GM10847 (cell line): ENCODE data around the gene MORN4.

Experiments used
- POLR2A ChIP-seq: IDR thresholded peaks from 2 replicates; pipeline ENCODE4 v1.6.1; 2011; ENCODE audit not compliant: insufficient read length; ENCODE audit errors: extremely low read depth

MORN4 gene

DNA sequence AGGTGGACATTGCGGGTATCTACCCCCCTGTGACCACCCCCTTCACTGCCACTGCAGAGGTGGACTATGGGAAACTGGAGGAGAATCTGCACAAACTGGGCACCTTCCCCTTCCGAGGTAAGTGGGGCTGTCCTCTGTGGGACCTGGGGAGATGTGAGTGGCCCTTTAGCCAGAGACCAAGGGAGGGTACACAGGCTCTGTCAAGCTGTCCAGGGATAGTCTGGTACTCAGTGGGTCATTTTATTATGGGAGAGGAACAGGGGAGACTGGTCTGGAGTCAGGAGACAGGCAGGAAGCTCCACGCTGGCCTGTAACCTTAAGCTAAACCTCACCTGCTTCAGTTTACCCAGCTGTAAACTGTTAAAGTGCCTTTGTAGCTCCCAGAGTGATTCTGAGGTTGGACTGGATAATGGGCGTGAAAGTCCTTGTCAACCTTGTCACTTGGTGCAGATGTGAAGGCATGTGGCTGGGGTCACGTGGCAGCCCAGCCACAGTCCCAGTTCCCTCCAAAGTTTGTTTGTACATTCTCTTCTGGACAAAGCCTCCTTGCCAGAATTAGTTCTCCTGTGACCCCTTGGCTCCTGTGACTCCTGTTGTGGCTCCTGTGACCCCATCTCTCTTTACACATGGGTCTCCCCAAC lies 48.4 kb downstream of the MORN4 start:
- TF ChIP-seq POLR2A = no peak

DNA sequence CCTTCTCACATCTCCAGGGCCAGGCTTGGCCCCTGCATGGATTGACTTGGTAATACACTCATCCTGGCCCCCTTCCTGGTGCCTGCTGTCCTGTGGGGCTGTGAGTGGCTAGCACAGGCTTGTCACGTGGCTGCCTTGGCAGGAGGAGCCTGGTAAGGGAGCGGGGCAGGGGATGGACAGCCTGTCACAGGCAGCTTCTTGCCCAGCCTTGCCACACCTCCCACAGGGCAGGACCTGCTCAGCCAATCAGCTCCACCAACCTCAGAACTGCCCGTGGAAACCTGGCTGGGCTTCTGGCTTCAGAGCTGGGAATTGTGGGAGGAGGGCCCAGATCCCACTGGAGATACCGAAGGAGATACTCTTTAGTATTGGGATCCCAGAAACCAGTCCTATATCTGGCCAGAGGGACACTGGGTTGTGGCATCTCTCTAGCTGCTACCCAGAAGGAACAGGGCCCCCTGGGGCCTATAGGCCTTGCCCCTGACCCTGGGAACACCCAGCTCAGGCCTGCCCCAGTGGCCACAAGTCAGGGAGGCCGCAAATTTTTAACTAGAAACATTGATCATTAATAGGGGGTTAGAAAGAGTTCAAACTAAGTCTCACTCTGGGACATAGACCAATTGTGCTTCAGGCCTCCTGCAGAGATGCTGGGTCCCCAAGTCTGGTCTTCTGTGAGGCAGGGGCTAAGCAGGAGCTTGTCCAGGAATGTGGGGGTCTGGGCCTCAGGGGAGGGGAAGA lies 49.1 kb downstream of the MORN4 start, which contains the start of gene HOGA1:
HOGA1 (plus strand) TSS at position 330 of the 738 bp plus-strand sequence; CDS start at position 645, 315 bp downstream.
- no peak for TF ChIP-seq POLR2A

DNA sequence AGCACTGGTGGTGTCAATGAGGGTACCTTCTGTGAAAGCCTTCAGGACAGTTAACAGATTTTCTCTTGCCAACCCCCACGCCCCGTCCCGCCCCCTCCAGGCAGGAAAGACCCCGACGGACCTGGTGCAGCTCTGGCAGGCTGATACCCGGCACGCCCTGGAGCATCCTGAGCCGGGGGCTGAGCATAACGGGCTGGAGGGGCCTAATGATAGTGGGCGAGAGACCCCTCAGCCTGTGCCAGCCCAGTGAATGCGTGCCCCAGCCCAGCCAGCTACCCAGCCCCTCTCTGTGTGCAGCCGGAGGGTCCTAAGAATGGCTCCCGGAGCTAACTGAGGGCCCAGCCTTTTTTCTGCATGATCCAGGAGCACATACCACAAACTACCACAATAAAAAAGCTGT lies 49.8 kb downstream of the MORN4 start:
- TF ChIP-seq POLR2A = no peak

DNA sequence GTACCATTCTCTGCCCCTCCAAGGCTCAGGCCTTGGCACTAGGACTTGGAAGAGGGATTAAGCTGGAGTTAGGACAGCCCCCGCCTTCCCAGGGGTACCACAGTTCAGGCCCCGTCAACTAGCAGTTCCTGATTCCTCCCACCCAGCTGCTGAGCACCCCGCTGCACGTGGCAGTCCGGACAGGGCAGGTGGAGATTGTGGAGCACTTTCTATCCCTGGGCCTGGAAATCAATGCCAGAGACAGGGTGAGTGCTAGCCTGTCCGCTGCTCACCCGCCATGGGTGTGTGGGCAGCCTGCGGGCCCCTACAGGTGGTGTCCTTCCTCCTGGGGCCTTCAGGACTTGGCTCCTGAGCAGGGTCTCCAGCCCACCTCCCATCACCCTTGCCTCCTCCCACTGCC lies 51.1 kb downstream of the MORN4 start:
- no peak for TF ChIP-seq POLR2A

DNA sequence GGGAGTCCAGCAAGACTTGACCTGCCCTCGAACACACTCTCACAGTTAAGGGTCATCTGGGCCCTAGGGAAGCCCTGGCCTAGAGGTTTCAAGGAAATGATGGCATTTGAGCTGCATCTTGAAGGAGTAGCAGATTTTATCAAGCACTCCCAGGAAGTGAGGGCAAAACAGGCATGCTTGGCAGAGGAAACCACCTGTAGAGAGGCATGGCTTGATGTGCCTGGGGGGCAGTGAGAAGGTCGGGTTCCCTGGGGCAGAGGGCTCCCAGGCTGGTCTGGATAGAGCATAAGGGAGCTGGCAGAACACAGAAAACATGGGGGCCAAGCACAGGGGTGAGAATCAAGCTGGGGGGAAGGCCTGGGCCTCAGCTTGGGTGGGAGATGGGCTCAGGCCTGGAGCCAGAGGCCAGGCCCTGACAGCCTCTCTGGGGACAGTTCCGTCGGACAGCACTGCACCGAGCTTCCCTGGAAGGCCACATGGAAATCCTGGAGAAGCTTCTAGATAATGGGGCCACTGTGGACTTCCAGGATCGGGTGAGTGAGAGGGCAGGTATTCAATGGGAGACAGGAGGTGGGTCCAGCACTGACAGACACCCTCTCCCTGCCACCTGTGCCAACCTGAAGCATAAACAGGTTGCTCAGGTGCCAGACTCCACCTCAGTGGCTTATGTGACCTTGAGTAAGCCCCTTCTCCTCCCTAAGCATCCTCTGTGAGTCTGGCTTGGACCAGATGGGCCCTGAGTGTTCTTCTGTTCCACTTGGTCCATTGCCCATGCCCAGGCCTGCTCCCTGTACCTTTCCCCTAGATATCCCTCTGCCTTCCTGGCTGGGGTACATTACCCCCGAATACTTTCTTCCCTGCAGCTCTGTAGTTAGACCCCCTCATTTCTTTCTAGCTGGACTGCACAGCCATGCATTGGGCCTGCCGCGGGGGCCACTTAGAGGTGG lies 52.6 kb downstream of the MORN4 start:
- no peak for TF ChIP-seq POLR2A

DNA sequence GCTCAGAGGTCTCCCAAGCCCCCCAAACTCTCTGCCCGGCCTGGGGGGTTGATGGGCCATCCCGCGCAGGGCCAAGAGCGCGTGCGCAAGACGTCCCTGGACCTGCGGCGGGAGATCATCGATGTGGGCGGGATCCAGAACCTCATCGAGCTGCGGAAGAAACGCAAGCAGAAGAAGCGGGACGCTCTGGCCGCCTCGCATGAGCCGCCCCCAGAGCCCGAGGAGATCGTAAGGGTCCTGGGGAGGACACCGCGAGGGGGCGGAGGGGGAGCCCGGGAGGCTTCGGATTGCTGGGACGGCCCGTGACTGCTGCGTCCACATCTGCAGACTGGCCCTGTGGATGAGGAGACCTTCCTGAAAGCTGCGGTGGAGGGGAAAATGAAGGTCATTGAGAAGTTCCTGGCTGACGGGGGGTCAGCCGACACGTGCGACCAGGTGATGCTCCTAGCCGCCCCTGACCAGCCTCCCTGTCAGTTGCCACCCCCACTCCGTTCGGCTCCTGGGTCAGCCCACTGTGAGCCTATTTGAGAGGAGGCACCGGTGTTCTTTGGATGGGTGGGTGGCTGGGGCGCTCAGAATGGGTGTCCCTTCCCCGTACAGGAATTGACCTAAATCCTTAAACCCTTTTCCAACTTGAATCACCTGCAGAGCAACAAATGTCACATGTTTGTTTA lies 55.0 kb downstream of the MORN4 start:
- no peak for TF ChIP-seq POLR2A

DNA sequence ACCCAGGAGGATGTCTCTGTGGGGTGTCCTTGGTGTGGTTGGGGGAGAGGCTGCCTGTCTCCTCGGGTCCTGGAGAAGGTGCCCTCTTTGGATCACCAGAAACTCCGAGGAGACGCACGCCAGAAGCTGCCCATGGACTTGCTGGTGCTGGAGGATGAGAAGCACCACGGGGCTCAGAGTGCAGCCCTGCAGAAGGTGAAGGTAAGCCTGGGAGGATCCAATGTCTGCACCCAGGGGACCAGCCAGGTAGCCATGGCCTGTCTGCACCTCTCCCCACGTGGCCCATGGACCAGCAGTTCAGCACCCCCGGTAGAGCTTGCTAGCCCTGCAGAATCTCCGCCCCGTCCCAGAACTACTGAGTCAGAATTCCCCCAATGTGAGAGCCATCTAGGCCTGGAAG lies 55.6 kb downstream of the MORN4 start:
- TF ChIP-seq POLR2A = no peak

DNA sequence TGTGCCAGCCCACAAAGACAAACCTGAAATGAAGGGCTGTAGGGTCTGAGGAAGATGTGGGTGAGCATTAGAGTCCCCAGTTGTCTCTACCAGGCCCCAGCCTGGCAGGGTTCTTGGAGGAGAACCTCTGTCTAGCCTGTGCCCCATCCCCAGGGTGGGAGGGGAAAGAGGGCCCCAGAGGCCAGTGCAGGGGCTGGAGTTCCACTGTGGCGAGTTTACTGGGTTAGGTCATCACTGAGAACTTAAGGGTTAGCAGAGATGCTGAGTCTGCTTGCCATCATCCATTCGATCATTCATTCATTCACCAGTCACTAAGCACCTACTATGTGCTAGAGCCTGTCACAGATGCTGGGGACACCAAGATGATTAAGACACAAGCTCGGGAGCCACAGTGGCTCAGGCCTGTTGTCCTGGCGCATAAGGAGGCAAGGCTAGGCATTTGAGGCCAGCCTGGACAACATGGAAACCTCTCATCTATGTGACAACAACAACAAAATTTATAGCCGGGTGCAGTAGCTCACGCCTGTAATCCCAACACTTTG lies 58.1 kb downstream of the MORN4 start:
- no peak for TF ChIP-seq POLR2A

DNA sequence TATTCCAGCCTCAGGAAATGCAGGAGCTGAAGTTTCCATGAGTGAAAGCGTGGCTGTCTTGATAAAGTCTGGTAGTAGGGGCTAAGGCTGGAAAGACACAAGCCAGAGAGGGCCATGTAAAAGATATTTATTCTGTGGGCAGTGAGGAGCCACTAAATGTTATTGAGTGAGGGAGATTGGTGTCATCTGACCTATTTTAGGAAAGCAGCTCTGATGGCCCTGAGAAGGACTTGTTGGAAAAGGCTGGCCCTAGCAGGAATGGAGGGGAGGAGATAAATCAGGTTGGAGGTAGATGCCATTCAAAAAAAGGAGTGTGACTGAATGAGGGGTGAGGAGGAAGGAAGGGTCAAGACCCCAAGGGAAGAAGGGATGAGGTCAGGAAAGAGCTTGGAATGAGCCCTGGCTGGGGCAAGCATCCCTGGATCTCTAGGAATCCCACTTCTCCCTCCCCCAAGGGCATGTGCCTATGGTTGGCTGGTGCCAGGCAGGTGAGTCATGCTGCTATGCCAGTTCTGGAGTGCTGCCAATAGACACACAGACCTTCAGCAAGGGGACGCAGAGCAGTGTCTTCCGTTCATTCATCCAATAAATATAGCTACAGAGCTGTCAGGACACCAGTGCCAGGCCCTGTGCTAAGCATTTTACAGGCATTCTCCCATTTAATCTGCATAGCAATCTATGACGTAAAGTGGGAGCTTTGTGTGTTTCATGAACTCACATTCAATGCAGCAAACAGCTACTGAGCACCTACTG lies 58.8 kb downstream of the MORN4 start:
- TF ChIP-seq POLR2A = no peak

DNA sequence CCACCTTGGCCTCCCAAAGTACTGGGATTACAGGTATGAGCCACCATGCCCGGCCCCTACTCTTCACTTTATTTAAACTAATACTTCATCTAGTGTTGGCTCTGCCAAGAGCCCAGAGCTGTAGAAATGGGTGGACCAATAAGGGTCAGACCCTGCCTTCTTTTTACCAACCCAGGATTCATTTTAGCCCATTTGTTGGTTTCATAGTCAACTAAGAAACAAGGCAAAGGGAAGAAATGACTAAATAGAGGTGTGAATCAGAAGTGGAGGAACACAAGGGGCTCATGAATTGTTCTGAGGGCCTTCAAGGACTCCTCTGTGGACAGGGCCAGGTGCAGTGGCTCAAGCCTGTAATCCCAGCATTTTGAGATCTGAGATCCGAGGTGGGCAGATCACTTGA lies 59.6 kb downstream of the MORN4 start:
- TF ChIP-seq POLR2A = no peak

DNA sequence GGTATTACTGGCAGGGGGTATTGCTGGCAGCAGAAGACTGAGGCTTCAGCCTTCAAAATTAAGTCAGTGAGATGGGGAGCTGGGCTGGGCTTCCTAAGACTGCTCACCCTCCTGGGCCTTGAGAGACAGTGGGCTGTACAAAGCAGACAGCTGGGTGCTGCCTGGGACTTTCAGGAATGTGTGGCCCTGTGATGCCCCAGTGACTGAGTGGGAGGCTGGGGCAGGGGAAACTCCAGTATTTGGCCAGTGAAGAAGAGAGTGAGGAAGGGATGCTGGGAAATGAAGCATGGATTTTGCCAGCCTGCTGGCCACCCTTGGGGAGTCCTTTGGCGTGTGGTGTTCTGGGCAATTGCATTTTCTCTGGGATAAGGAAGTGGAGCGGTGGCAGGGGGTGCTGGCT lies 60.3 kb downstream of the MORN4 start:
- no peak for TF ChIP-seq POLR2A

DNA sequence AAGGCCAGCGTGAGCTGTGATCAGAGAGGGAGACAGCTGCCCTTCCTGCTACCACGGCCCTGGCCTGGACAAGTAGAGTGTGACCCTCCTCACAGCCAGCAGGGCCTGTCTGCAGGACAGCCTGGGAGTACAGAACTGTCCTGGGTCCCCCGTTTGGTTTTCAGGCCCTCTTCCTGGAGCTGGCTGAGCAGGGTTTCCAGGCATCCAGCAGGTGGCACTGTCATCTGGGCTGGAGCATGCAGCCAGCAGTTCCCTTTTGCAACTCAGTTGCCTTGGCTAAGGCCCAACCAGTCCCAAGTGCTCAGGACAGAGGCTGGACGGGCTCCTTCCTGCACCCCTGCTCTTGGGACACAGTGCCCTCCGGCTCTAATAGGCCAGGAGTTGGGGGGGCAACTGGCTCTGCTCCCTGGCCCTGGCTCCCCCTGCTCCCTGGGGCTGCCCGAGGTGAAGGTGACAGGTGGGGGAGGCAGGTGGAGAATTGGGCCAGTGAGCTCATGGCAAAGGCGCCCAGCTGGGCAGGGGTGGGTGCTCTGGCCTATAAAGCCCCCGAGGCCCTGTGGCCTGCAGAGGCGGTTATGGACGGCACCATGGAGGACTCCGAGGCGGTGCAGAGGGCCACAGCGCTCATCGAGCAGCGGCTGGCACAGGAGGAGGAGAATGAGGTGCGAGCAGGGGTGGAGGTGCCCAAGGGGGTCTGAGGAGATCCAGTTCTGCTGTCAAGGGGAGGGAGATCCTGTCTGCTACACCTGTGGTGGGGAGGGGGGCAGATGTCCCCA lies 60.9 kb downstream of the MORN4 start, which contains the start of gene ANKRD2:
ANKRD2 (plus strand) TSS at position 566 of the 776 bp plus-strand sequence; CDS start at position 576, 10 bp downstream.
- no peak for TF ChIP-seq POLR2A

DNA sequence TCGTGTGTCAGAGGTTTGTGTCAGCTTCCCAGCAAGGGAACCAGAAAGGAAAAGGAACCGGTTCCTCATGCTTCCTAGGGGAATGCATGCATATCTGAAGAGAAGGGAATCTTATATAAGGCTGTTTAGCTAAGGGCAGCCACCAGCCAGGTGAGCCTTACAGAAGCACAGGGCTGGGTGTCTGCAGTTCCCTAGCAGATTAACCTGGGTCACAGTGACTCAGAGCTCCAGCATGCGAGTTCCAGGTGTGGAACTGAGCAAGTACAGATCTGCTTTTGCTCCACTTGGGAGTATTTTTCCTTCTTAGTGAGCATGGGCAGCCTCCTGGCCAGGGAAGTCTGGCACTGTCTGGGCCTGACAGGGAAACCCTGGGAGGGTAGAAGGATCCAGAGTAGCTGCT lies 61.7 kb downstream of the MORN4 start:
- no peak for TF ChIP-seq POLR2A

DNA sequence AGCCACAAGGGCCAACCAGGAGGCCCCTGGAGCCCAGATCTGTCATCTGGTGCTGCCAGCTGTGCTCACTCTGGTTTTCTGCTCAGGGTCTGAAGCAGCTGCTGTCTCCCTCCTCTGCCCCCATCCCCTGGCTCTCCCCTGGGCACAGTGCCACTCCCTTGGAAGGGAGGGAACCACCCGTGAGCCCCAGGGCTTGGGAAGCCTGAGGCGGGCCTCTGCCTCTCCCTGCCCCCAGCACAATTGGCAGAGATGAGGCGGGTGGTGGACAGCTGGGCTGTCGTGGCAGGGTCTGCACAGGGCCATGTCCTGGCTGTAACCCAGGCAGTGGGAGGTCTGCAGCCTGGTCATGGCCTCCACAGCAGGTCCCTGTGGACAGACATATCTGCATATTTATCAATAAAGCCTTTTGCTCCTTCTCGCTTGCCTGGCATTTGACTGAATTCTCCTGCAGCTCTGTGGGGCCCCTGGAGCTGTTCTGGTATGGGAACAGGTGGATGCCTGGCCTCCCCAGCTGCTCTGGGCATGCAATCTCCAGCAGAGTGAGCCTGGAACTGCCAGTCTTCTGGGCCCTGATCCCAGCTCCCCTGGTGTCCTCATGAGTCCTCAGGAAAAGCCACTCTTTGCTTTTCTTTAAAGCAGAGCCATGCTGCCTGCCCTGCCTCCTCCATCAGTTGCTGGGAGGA lies 62.4 kb downstream of the MORN4 start:
- no peak for TF ChIP-seq POLR2A
